H1 (cell line): ENCODE results near the gene GCM1. TPM values are rescaled to one million over a fixed set of nuclear protein-coding genes. Genes with fewer than 3 reads are reported as not detected.

ENCODE experiments used
- CTCF ChIA-PET: fragments of 300-600 bp; sonication (Branson Sonifier 250); formaldehyde crosslinking; loops from one replicate; lab custom pipeline; 2021; ENCODE audit not compliant: partially characterized antibody; lab: Charles Lee
- POLR2A ChIA-PET: fragments of 300-600 bp; sonication (Branson Sonifier 250); formaldehyde crosslinking; loops from one replicate; lab custom pipeline; 2021; ENCODE audit warnings: inconsistent platforms; ENCODE audit not compliant: partially characterized antibody; lab: Charles Lee
- DNase-seq, 2 experiments: peaks; one replicate each; pipeline versions ENCODE4 v3.0.0 to v3.0.0-alpha.2; 2010 to 2022; ENCODE audit warnings: low spot score in 2 of 2, low read depth in 1 of 2, mixed read lengths in 1 of 2
- FAIRE-seq: peaks from 2 replicates; lab custom pipeline; 2011; peaks lifted over from hg19 to GRCh38; lab: Jason Lieb, UNC
- H2AFZ ChIP-seq: 2 replicates; pipeline ENCODE4 v1.8.1; 2012; ENCODE audit warnings: low read length, inconsistent platforms
- H2AK5ac ChIP-seq: 2 replicates; pipeline ENCODE4 v1.6.1; 2013; ENCODE audit warnings: low read depth, low read length
- H2BK120ac ChIP-seq: replicated peaks from 2 replicates; pipeline ENCODE3; 2013; ENCODE audit warnings: low read depth, low read length, inconsistent platforms
- H2BK12ac ChIP-seq: 2 replicates; pipeline ENCODE4 v1.6.1; 2013; ENCODE audit warnings: low read depth, low read length
- H2BK15ac ChIP-seq: 2 replicates; pipeline ENCODE4 v1.6.1; 2013; ENCODE audit warnings: low read length
- H2BK20ac ChIP-seq: 2 replicates; pipeline ENCODE4 v1.6.1; 2013; ENCODE audit warnings: low read length
- H2BK5ac ChIP-seq: 2 replicates; pipeline ENCODE4 v1.6.1; 2013; ENCODE audit warnings: low read depth, low read length
- H3K14ac ChIP-seq: 2 replicates; pipeline ENCODE4 v1.6.1; 2013; ENCODE audit warnings: inconsistent platforms; ENCODE audit not compliant: insufficient read length
- H3K18ac ChIP-seq: 2 replicates; pipeline ENCODE4 v1.6.1; 2013; ENCODE audit warnings: low read length; ENCODE audit errors: extremely low read depth
- H3K23ac ChIP-seq: 2 replicates; pipeline ENCODE4 v1.6.1; 2013; ENCODE audit warnings: inconsistent platforms; ENCODE audit not compliant: insufficient read length
- H3K23me2 ChIP-seq: 2 replicates; pipeline ENCODE4 v1.6.1; 2013; ENCODE audit warnings: low read depth, low read length
- H3K27ac ChIP-seq: 2 replicates; pipeline ENCODE4 v1.6.1; 2011; ENCODE audit warnings: low read depth, low read length, inconsistent platforms
- H3K27me3 ChIP-seq, 4 experiments: replicated peaks in 1 of 4; 1 replicate in 1 of 4; 2 replicates in 3 of 4; pipeline versions ENCODE4 v1.6.1 to v1.8.1; 2011 to 2013; ENCODE audit warnings: low read length in 3 of 4, mild to moderate bottlenecking in 3 of 4, inconsistent platforms in 2 of 4, mixed read lengths in 2 of 4, moderate library complexity in 1 of 4; ENCODE audit not compliant: control insufficient read depth in 3 of 4, insufficient read depth in 3 of 4; ENCODE audit errors: extremely low read depth in 1 of 4
- H3K36me3 ChIP-seq, 4 experiments: 2 replicates each; pipeline versions ENCODE4 v1.6.1 to v1.8.1; 2011 to 2013; ENCODE audit warnings: mild to moderate bottlenecking in 4 of 4, low read length in 3 of 4, moderate library complexity in 2 of 4, control low read depth in 1 of 4, inconsistent platforms in 1 of 4; ENCODE audit not compliant: insufficient read depth in 4 of 4, control insufficient read depth in 2 of 4
- H3K4ac ChIP-seq: replicated peaks from 2 replicates; pipeline ENCODE3; 2013; ENCODE audit warnings: low read length, low read depth, mixed read lengths, inconsistent platforms; ENCODE audit not compliant: insufficient read length
- H3K4me1 ChIP-seq, 4 experiments: replicated peaks in 1 of 4; 1 replicate in 1 of 4; 2 replicates in 3 of 4; pipeline versions ENCODE4 v1.6.1 to v1.8.1; 2011 to 2013; ENCODE audit warnings: low read length in 3 of 4, inconsistent platforms in 2 of 4, mixed read lengths in 1 of 4; ENCODE audit not compliant: insufficient read depth in 4 of 4, control insufficient read depth in 3 of 4
- H3K4me2 ChIP-seq, 2 experiments: 2 replicates each; pipeline versions ENCODE4 v1.6.1 to v1.8.1; 2011 to 2013; ENCODE audit warnings: low read depth in 2 of 2, low read length in 2 of 2, control low read depth in 1 of 2, inconsistent platforms in 1 of 2, mild to moderate bottlenecking in 1 of 2; ENCODE audit not compliant: insufficient read depth in 1 of 2
- H3K4me3 ChIP-seq, 4 experiments: fragments of 200-600, 300-600 bp in 1 of 4; sonication (generic), shearing (Covaris generic), sonication (Bioruptor Twin) in 1 of 4; 2 replicates each; pipeline versions ENCODE4 v1.5.1 to v1.8.1; 2011 to 2016; ENCODE audit warnings: low read length in 4 of 4, low read depth in 3 of 4, control low read depth in 2 of 4, inconsistent platforms in 2 of 4, mild to moderate bottlenecking in 2 of 4, mixed read lengths in 1 of 4, moderate library complexity in 1 of 4; ENCODE audit not compliant: insufficient read depth in 2 of 4; ENCODE audit errors: extremely low read depth in 1 of 4
- H3K56ac ChIP-seq: replicated peaks from 2 replicates; pipeline ENCODE3; 2013; ENCODE audit warnings: low read depth, mild to moderate bottlenecking, mixed read lengths, low read length, inconsistent platforms; ENCODE audit not compliant: insufficient read length
- H3K79me1 ChIP-seq: 2 replicates; pipeline ENCODE4 v1.6.1; 2013; ENCODE audit warnings: low read depth, low read length, control low read depth
- H3K79me2 ChIP-seq, 2 experiments: 2 replicates each; pipeline versions ENCODE4 v1.6.1 to v1.8.1; 2012 to 2013; ENCODE audit warnings: low read length in 2 of 2, mild to moderate bottlenecking in 2 of 2, inconsistent platforms in 1 of 2; ENCODE audit not compliant: insufficient read depth in 2 of 2, control insufficient read depth in 1 of 2
- H3K9ac ChIP-seq, 4 experiments: replicated peaks in 1 of 4; 1 replicate in 1 of 4; 2 replicates in 3 of 4; pipeline versions ENCODE4 v1.6.1 to v1.8.1; 2011 to 2013; ENCODE audit warnings: low read depth in 3 of 4, low read length in 3 of 4, control low read depth in 2 of 4, mild to moderate bottlenecking in 2 of 4, moderate library complexity in 2 of 4, inconsistent platforms in 1 of 4; ENCODE audit errors: extremely low read depth in 1 of 4
- H3K9me3 ChIP-seq, 2 experiments: 2 replicates each; pipeline versions ENCODE4 v1.6.1 to v1.8.1; 2012 to 2013; ENCODE audit warnings: mild to moderate bottlenecking in 2 of 2, moderate library complexity in 2 of 2, control low read depth in 1 of 2, inconsistent platforms in 1 of 2, low read depth in 1 of 2, low read length in 1 of 2, mixed read lengths in 1 of 2; ENCODE audit not compliant: insufficient read depth in 2 of 2
- H4K20me1 ChIP-seq, 2 experiments: replicated peaks in 1 of 2; 2 replicates each; pipeline versions ENCODE3 to v1.8.1; 2011 to 2013; ENCODE audit warnings: inconsistent platforms in 2 of 2, low read length in 2 of 2, mild to moderate bottlenecking in 1 of 2; ENCODE audit not compliant: insufficient read depth in 2 of 2, control insufficient read depth in 1 of 2
- H4K5ac ChIP-seq: 2 replicates; pipeline ENCODE4 v1.6.1; 2013; ENCODE audit warnings: low read length, low read depth, mixed read lengths, inconsistent platforms; ENCODE audit not compliant: insufficient read length
- H4K8ac ChIP-seq: 2 replicates; pipeline ENCODE4 v1.8.0; 2013; ENCODE audit warnings: mild to moderate bottlenecking, moderate library complexity, low read length, inconsistent platforms; ENCODE audit not compliant: insufficient read depth; ENCODE audit errors: extremely low read depth
- H4K91ac ChIP-seq: replicated peaks from 2 replicates; pipeline ENCODE3; 2013; ENCODE audit warnings: low read length, mixed read lengths, inconsistent platforms; ENCODE audit not compliant: insufficient read length
- ASH2L ChIP-seq: fragments of 200-600, 300-600 bp; sonication (generic); IDR thresholded peaks from one replicate; pipeline ENCODE4 v1.7.1; 2017; ENCODE audit warnings: low read length
- BCL11A ChIP-seq, 2 experiments: IDR thresholded peaks; one replicate each; pipeline ENCODE4 v1.6.1; 2011; ENCODE audit warnings: low read depth in 2 of 2, low read length in 2 of 2, mild to moderate bottlenecking in 2 of 2
- CBX5 ChIP-seq: fragments of 300-800, 300-1000 bp; sonication (generic); IDR thresholded peaks from 2 replicates; pipeline ENCODE4 v1.7.1; 2016; ENCODE audit warnings: antibody characterized with exemption, low read length, low read depth
- CEBPB ChIP-seq: IDR thresholded peaks from 2 replicates; pipeline ENCODE4 v1.6.1; 2012; ENCODE audit warnings: low read depth, low read length
- CHD2 ChIP-seq: IDR thresholded peaks from 2 replicates; pipeline ENCODE4 v1.6.1; 2012; ENCODE audit warnings: low read length, improper control_type of control experiment
- CREB1 ChIP-seq: IDR thresholded peaks from 2 replicates; pipeline ENCODE4 v1.6.1; 2012; ENCODE audit warnings: inconsistent platforms
- EP300 ChIP-seq, 2 experiments: IDR thresholded peaks; 1 replicate in 1 of 2; 2 replicates in 1 of 2; pipeline ENCODE4 v1.6.1; 2011 to 2012; ENCODE audit warnings: low read depth in 2 of 2, low read length in 2 of 2, mild to moderate bottlenecking in 2 of 2, borderline replicate concordance in 1 of 2, inconsistent platforms in 1 of 2, moderate library complexity in 1 of 2
- HDAC2 ChIP-seq, 2 experiments: fragments of 300-600 bp in 1 of 2; sonication (generic) in 1 of 2; IDR thresholded peaks; 2 replicates each; pipeline ENCODE4 v1.6.1; 2011 to 2012; ENCODE audit warnings: low read depth in 2 of 2, low read length in 2 of 2, mild to moderate bottlenecking in 2 of 2, moderate library complexity in 2 of 2, borderline replicate concordance in 1 of 2, inconsistent platforms in 1 of 2
- JUND ChIP-seq: IDR thresholded peaks from 2 replicates; pipeline ENCODE4 v1.6.1; 2011; ENCODE audit warnings: mild to moderate bottlenecking, improper control_type of control experiment, low read length
- NRF1 ChIP-seq: IDR thresholded peaks from 2 replicates; pipeline ENCODE4 v1.6.1; 2011; ENCODE audit warnings: mild to moderate bottlenecking, low read depth, low read length, improper control_type of control experiment
- POLR2A ChIP-seq, 2 experiments: IDR thresholded peaks; 1 replicate in 1 of 2; 2 replicates in 1 of 2; pipeline ENCODE4 v1.6.1; 2011; ENCODE audit warnings: low read depth in 2 of 2, low read length in 2 of 2, mild to moderate bottlenecking in 2 of 2; ENCODE audit errors: control extremely low read depth in 1 of 2
- SP2 ChIP-seq: IDR thresholded peaks from 2 replicates; pipeline ENCODE4 v1.6.1; 2012; ENCODE audit warnings: mild to moderate bottlenecking, low read length, inconsistent platforms
- TAF1 ChIP-seq: IDR thresholded peaks from 2 replicates; pipeline ENCODE4 v1.6.1; 2011; ENCODE audit warnings: mild to moderate bottlenecking, low read depth, low read length
- USF2 ChIP-seq: IDR thresholded peaks from 2 replicates; pipeline ENCODE4 v1.6.1; 2011; ENCODE audit warnings: low read length, improper control_type of control experiment
- YY1 ChIP-seq: IDR thresholded peaks from 2 replicates; pipeline ENCODE4 v1.6.1; 2011; ENCODE audit warnings: low read depth, mild to moderate bottlenecking, low read length
- WGBS, 2 experiments: shearing (Covaris generic) in 1 of 2; methylation state at CpG; one replicate each; pipeline versions ENCODE4 v1.1.6 to v1.1.7; 2013 to 2015; ENCODE audit warnings: low lambda C conversion rate in 2 of 2, mixed read lengths in 2 of 2, inconsistent platforms in 1 of 2, low coverage in 1 of 2, missing lambda C conversion rate in 1 of 2; ENCODE audit not compliant: insufficient replicate concordance in 2 of 2, insufficient coverage in 1 of 2, insufficient read length in 1 of 2; ENCODE audit errors: extremely low coverage in 1 of 2, missing lambda C conversion rate in 1 of 2; 5-methylcytosine and 5-hydroxymethylcytosine counted together
- polyA plus RNA-seq, 7 experiments: library from polyadenylated mRNA; depleted of rRNA in 3 of 7; stranded (reverse) in 5 of 7; unstranded in 2 of 7; fragments of >200 nt in 5 of 7; fragments of 200-250 nt in 2 of 7; gene quantifications; 1 replicate in 5 of 7; 2 replicates in 1 of 7; 4 replicates in 1 of 7; pipeline versions ENCODE4 v1.2.1 to v1.2.3, GENCODE V29; 2011 to 2013; ENCODE audit warnings: missing spikeins in 2 of 7, mixed read lengths in 2 of 7
- total RNA-seq: library from RNA; stranded (reverse); fragmentation: NEBNext Ultra II Directional; extraction: Animal tissue kit (Norgen Biotek cat#: 25700); gene quantifications from 2 replicates; pipeline ENCODE4 v1.2.1, GENCODE V29; 2021

GCM1 gene
- total and polyA plus RNA-seq, 2 of the 8 experiments (the other 6 are each of a cell fraction or from before 2014, with no cell fraction given) = not detected

GRCh38 chr6:53080813-53081212 is 67.8 kb downstream of the GCM1 start:
- Histone ChIP-seq H4K20me1 (peaks cover 0 to 3% of the 10 kb centered on the region in 2 experiments), H2BK12ac (no peak overlapping the region), H2BK5ac (no peak overlapping the region), H4K8ac (no peak overlapping the region), H3K79me2 (no peaks in the 10 kb centered on the region), H3K4me3 (no peak overlapping the region), H3K27me3 (no peaks in the 10 kb centered on the region), H2BK120ac (no peak overlapping the region), H4K91ac (no peak overlapping the region), H2BK15ac (no peak overlapping the region), H3K36me3 (peaks cover 12 to 80% (median 24%) of the 10 kb centered on the region in 4 experiments), H2AFZ (no peak overlapping the region), H3K9ac (no peak overlapping the region), H3K23me2 (no peaks in the 10 kb centered on the region), H3K23ac (no peak overlapping the region), H3K14ac (no peak overlapping the region), H3K18ac (no peak overlapping the region), H3K4me1 (no peaks in the 10 kb centered on the region), H3K4ac (no peak overlapping the region), H3K56ac (no peak overlapping the region), H2AK5ac (no peak overlapping the region), H2BK20ac (no peak overlapping the region), H3K9me3 (no peaks in the 10 kb centered on the region), H4K5ac (no peak overlapping the region), H3K4me2 (no peak overlapping the region), H3K79me1 (no peaks in the 10 kb centered on the region), H3K27ac (no peak overlapping the region)
- no peak for FAIRE-seq
- CTCF ChIA-PET = interaction anchor here (0.5 to 0.8 kb wide), 2 partner anchors 12 to 389 kb away, joined by 3 read pairs; no protein-coding TSS in a partner anchor
- 100% methylated on average over 1 of the region's 1 CpG; no CpG with 5 or more reads in 1 of the 2 experiments for WGBS, 2 experiments
- POLR2A ChIA-PET = interaction anchor here (1.0 kb wide), 1 partner anchor 13 kb away, joined by 3 read pairs; no protein-coding TSS in a partner anchor
- no peak for DNase-seq
- TF ChIP-seq POLR2A (IDR thresholded peaks at IDR 0.05; ENCODE audit: control extremely low read depth in 1 of 2, low read depth in 2 of 2, low read length in 2 of 2) (no peak), EP300 (IDR thresholded peaks at IDR 0.05; ENCODE audit: borderline replicate concordance in 1 of 2, low read depth in 2 of 2, low read length in 2 of 2) (no peak), CREB1 (no peak), SP2 (no peak), CHD2 (no peak), CEBPB (no peak), ASH2L (no peak), JUND (no peak), BCL11A (IDR thresholded peaks at IDR 0.05; ENCODE audit: low read depth in 2 of 2, low read length in 2 of 2) (no peak), NRF1 (no peak), CBX5 (no peak), HDAC2 (IDR thresholded peaks at IDR 0.05; ENCODE audit: borderline replicate concordance in 1 of 2, low read depth in 2 of 2, low read length in 2 of 2) (no peak), TAF1 (no peak), USF2 (no peak), YY1 (no peak)
